LNCAP (cell line): Measurements from ENCODE around the gene SDF2L1.

ENCODE experiments used
- CTCF ChIP-seq: fragments of 450-650 bp; IDR thresholded peaks from 2 replicates; pipeline ENCODE4 v1.5.1; 2017; ENCODE audit warnings: mild to moderate bottlenecking

The SDF2L1 gene

GRCh38 chr22:21660904-21661303 is 18.8 kb downstream of the SDF2L1 start:
- TF ChIP-seq CTCF: no peak

GRCh38 chr22:21661991-21662390 is 19.9 kb downstream of the SDF2L1 start:
- no peak for TF ChIP-seq CTCF

- no peak for TF ChIP-seq CTCF
These were observed 21.6 kb downstream of the SDF2L1 start for GRCh38 chr22:21663738-21664137.

- TF ChIP-seq CTCF: no peak
These were observed 23.1 kb downstream of the SDF2L1 start for GRCh38 chr22:21665047-21665851.

- no peak for TF ChIP-seq CTCF
These were observed 24.7 kb downstream of the SDF2L1 start for GRCh38 chr22:21666786-21667185.

- no peak for TF ChIP-seq CTCF
These were observed 26.9 kb downstream of the SDF2L1 start for GRCh38 chr22:21669026-21669425.

- TF ChIP-seq CTCF: no peak
These were observed 30.1 kb downstream of the SDF2L1 start for GRCh38 chr22:21672107-21672629.
